ENCODE results near the gene MEGF11. TPM values are rescaled to one million over a fixed set of nuclear protein-coding genes. Genes with fewer than 3 reads are reported as not detected.

Gene MEGF11
- polyA plus RNA-seq, 2 of the 4 experiments (the other 2 are of a cell fraction) = 0.25 to 0.31 TPM

GRCh38 chr15:66161575-66162118 is 91.9 kb downstream of the MEGF11 start (continued):
- TF ChIP-seq, protein P1, sequence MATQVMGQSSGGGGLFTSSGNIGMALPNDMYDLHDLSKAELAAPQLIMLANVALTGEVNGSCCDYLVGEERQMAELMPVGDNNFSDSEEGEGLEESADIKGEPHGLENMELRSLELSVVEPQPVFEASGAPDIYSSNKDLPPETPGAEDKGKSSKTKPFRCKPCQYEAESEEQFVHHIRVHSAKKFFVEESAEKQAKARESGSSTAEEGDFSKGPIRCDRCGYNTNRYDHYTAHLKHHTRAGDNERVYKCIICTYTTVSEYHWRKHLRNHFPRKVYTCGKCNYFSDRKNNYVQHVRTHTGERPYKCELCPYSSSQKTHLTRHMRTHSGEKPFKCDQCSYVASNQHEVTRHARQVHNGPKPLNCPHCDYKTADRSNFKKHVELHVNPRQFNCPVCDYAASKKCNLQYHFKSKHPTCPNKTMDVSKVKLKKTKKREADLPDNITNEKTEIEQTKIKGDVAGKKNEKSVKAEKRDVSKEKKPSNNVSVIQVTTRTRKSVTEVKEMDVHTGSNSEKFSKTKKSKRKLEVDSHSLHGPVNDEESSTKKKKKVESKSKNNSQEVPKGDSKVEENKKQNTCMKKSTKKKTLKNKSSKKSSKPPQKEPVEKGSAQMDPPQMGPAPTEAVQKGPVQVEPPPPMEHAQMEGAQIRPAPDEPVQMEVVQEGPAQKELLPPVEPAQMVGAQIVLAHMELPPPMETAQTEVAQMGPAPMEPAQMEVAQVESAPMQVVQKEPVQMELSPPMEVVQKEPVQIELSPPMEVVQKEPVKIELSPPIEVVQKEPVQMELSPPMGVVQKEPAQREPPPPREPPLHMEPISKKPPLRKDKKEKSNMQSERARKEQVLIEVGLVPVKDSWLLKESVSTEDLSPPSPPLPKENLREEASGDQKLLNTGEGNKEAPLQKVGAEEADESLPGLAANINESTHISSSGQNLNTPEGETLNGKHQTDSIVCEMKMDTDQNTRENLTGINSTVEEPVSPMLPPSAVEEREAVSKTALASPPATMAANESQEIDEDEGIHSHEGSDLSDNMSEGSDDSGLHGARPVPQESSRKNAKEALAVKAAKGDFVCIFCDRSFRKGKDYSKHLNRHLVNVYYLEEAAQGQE (IDR thresholded peaks at IDR 0.05) = no peak
- TF ChIP-seq NFE2L2 (conservative IDR thresholded peaks at IDR 0.05; ENCODE audit: low read length) (no peak), ESRRA (IDR thresholded peaks at IDR 0.05; ENCODE audit: borderline replicate concordance, low read length) (no peak), FOSB (CRISPR knock-in tag; IDR thresholded peaks at IDR 0.05) (no peak)
- TF ChIP-seq, protein P2, sequence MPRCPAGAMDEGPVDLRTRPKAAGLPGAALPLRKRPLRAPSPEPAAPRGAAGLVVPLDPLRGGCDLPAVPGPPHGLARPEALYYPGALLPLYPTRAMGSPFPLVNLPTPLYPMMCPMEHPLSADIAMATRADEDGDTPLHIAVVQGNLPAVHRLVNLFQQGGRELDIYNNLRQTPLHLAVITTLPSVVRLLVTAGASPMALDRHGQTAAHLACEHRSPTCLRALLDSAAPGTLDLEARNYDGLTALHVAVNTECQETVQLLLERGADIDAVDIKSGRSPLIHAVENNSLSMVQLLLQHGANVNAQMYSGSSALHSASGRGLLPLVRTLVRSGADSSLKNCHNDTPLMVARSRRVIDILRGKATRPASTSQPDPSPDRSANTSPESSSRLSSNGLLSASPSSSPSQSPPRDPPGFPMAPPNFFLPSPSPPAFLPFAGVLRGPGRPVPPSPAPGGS (IDR thresholded peaks at IDR 0.05) = no peak

DNA sequence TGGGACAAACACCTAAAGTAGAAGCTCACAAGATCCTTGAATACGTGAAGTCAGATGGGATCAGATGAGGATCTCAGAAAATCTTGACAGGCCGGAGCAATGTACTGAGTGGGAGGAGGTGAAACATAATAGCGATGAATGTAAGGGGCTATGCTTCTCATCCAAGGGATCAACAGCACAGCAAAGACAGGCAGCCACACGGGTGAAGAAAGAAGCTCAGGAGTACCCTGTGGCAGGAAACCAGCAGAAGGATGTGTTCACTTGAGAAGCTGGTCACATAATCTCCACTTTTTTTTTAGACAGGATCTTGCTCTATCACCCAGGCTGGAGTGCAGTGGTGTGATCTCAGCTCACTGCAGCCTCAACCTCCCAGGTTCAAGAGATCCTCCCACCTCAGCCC is 92.4 kb downstream of the MEGF11 start:
- no peak for FAIRE-seq
- TF ChIP-seq PHF8 (IDR thresholded peaks at IDR 0.05; ENCODE audit: borderline replicate concordance, low read depth) (no peak), FOSB (CRISPR knock-in tag; IDR thresholded peaks at IDR 0.05) (no peak), HOXB13 (CRISPR knock-in tag; IDR thresholded peaks at IDR 0.05; ENCODE audit: low read depth) (no peak), FOSL2 (IDR thresholded peaks at IDR 0.05) (no peak), FOSL2 (CRISPR knock-in tag; IDR thresholded peaks at IDR 0.05) (no peak), BHLHE40 (IDR thresholded peaks at IDR 0.05; ENCODE audit: low read depth, low read length) (no peak), CBX2 (IDR thresholded peaks at IDR 0.05; ENCODE audit: borderline replicate concordance, low read depth) (no peak), HOXA7 (CRISPR knock-in tag; IDR thresholded peaks at IDR 0.05) (no peak)
- TF ChIP-seq, protein P2 (IDR thresholded peaks at IDR 0.05) = no peak
- TF ChIP-seq, protein P3, sequence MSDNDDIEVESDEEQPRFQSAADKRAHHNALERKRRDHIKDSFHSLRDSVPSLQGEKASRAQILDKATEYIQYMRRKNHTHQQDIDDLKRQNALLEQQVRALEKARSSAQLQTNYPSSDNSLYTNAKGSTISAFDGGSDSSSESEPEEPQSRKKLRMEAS (IDR thresholded peaks at IDR 0.05) = no peak
- no peaks in the 10 kb centered on the region for H3K4me1 ChIP-seq
- POLR2A ChIA-PET = no interaction called here
- CTCF ChIA-PET = interaction anchor here (1.0 to 2.0 kb wide), 2 partner anchors 10 to 180 kb away, joined by 5 to 7 read pairs; no protein-coding TSS in a partner anchor
- H3K4me2 ChIP-seq = no peak overlapping the region
- no peak overlapping the region for H3K4me3 ChIP-seq
- H3K9me3 ChIP-seq = no peaks in the 10 kb centered on the region
- ATAC-seq = no peak
- WGBS (ENCODE audit: missing lambda C conversion rate) = 64% methylated on average over 4 of the region's 4 CpGs
- no peak overlapping the region for H3K27ac ChIP-seq
- no peak for DNase-seq (ENCODE audit: low read depth in 1 of 2, low spot score in 1 of 2)

GRCh38 chr15:66157507-66157906 is 96.0 kb downstream of the MEGF11 start:
- ATAC-seq (no peak), DNase-seq (ENCODE audit: low read depth in 1 of 2, low spot score in 1 of 2) (no peak), FAIRE-seq (no peak)
- CTCF ChIA-PET = interaction anchor here (1.1 to 1.3 kb wide), 2 partner anchors 15 to 19 kb away, joined by 3 to 4 read pairs; no protein-coding TSS in a partner anchor
- Histone ChIP-seq H3K27ac (no peak overlapping the region), H3K4me2 (no peak overlapping the region), H3K9me3 (no peaks in the 10 kb centered on the region), H3K4me1 (no peaks in the 10 kb centered on the region), H3K4me3 (no peak overlapping the region)
- POLR2A ChIA-PET = no interaction called here
- WGBS (ENCODE audit: missing lambda C conversion rate) = 9% methylated on average over 2 of the region's 2 CpGs
- TF ChIP-seq ZC3H11A (IDR thresholded peaks at IDR 0.05) (no peak), FOSL2 (IDR thresholded peaks at IDR 0.05) (no peak), FOSL2 (CRISPR knock-in tag; IDR thresholded peaks at IDR 0.05) (no peak), ZNF302 (CRISPR knock-in tag; IDR thresholded peaks at IDR 0.05) (no peak), HOXB5 (CRISPR knock-in tag; IDR thresholded peaks at IDR 0.05) (no peak), BHLHE40 (IDR thresholded peaks at IDR 0.05; ENCODE audit: low read depth, low read length) (no peak), CTCF (IDR thresholded peaks at IDR 0.05) (no peak), NPAS2 (CRISPR knock-in tag; IDR thresholded peaks at IDR 0.05; ENCODE audit: borderline replicate concordance) (no peak), ZSCAN20 (CRISPR knock-in tag; IDR thresholded peaks at IDR 0.05) (no peak), RARB (CRISPR knock-in tag; IDR thresholded peaks at IDR 0.05) (no peak), JUNB (IDR thresholded peaks at IDR 0.05) (no peak), PHF8 (IDR thresholded peaks at IDR 0.05; ENCODE audit: borderline replicate concordance, low read depth) (no peak), KDM5A (IDR thresholded peaks at IDR 0.05) (no peak), HOXB13 (CRISPR knock-in tag; IDR thresholded peaks at IDR 0.05; ENCODE audit: low read depth) (no peak), FOXS1 (CRISPR knock-in tag; IDR thresholded peaks at IDR 0.05) (no peak)
- TF ChIP-seq, protein P3 (IDR thresholded peaks at IDR 0.05) = no peak
- TF ChIP-seq, protein P4, sequence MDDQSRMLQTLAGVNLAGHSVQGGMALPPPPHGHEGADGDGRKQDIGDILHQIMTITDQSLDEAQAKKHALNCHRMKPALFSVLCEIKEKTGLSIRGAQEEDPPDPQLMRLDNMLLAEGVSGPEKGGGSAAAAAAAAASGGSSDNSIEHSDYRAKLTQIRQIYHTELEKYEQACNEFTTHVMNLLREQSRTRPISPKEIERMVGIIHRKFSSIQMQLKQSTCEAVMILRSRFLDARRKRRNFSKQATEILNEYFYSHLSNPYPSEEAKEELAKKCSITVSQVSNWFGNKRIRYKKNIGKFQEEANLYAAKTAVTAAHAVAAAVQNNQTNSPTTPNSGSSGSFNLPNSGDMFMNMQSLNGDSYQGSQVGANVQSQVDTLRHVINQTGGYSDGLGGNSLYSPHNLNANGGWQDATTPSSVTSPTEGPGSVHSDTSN (IDR thresholded peaks at IDR 0.05) = no peak
- TF ChIP-seq, protein P5, sequence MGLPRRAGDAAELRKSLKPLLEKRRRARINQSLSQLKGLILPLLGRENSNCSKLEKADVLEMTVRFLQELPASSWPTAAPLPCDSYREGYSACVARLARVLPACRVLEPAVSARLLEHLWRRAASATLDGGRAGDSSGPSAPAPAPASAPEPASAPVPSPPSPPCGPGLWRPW (IDR thresholded peaks at IDR 0.05) = no peak
